GM19452 (cell line): ENCODE measurements around the gene ZFX.

Experiments used
- ATAC-seq: cut with Tn5 transposase; IDR thresholded peaks from one replicate; pipeline ENCODE4 v1.9.1; 2021; ENCODE audit not compliant: unreplicated experiment

The ZFX gene

DNA sequence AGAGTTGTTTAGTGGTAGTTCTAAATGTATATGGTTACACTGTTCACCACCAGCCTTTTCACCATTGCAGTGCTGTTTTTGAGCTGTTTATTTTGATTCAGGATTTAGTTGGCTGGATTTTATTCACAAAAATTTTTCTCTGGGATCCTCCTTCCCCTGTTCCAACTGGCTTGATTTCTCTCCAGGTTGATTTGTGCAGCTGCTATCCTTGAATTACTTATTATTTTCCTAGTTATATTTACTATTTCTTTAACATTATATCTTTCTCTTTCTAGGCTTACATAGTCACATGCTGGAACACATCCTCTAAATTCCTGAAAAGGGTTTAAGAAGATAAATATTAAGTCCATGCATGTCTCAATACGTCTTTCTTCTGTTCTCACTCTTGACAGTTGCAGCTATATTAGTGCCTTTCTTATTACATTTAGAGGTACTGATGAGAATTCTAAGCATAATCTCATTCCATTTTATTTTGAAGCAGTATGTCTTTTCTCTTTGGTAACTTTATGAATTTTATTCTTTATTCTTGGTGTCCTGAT, 82.2 kb downstream of the ZFX start:
- ATAC-seq: no peak

DNA sequence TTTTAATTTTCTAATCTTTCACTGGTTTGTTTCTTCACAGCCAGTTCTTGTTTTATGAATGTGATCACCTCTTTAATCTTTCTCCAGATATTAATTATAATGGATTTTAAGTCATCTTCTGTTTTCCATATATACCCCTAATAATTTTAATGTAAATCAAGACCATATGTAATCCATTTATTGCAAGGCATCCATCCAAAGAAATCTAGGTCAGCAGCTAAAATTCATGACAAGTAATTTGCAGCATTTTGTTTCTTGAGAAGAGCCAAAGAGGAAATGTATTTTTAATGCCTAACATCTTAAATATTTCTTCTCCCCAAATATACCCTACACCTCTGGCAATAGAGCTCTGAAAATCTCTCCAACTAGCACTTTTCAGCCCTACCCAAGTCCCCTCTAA, 83.3 kb downstream of the ZFX start:
- ATAC-seq: no peak

DNA sequence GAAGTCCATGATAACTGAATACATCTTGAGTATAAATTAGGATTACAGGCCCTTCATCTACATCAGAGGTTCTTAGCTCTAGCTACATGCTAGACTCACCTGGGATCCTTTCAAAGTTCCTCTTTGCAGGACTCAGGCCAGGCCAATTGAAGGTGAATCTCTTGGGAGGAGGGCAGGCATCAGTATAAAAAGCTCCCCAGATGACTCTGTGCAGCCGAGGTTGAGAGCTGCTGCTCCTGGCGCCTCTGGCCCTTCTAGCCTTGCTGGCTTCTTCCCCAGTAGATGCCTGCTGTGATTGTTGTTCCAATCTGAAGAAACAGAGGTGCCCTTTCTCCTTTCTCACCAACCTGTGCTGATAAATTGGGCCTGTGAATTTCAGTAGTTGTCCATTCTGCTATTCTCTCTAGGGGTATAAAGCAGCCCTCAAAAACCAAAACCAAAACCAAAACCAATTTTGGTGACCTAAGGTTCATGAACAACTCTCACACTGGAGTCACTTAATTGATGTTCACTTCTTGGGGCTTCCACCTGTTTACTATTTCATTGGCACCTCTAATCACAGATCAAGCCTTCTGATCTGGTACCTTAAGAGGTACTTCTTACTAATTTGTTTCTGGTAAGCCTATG, 85.7 kb downstream of the ZFX start:
- peak; percentile 70 for ATAC-seq

DNA sequence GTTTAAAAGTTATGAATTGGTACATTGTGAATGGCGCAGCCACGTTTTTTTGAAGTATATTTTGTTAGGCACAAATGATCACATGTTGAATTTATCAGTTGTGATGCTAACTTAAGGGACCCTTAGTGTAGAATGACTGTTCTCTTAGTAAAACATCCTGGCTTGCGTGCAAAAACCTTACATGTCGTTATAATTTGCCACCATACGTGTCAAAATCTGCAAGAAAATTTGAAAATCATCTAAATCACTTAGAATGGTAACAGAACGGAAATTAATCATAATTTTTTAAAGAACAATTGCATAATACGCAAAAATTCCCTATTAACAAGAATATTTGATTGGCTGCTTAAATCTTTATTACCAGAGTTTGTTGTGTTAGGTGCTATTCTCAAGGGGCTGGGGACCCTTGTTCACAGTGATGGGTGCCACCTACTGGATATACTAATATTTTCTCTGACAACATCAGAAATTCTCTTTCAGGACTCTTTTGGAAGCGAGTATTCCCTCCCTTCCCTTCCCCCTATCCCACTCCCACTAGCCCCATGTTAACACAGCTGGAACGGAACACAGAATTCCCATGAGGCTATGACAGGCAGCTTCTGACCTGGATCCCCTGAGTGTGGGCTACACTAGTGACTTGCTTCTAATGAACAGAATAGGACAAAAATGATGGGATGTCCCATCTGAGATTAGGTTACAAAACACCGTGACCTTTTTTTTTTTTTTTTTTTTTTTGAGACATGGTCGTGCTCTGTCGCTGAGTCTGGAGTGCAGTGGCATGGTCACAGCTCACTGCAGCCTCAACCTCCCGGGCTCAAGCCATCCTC, 92.5 kb downstream of the ZFX start:
- peak; percentile 8 for ATAC-seq

DNA sequence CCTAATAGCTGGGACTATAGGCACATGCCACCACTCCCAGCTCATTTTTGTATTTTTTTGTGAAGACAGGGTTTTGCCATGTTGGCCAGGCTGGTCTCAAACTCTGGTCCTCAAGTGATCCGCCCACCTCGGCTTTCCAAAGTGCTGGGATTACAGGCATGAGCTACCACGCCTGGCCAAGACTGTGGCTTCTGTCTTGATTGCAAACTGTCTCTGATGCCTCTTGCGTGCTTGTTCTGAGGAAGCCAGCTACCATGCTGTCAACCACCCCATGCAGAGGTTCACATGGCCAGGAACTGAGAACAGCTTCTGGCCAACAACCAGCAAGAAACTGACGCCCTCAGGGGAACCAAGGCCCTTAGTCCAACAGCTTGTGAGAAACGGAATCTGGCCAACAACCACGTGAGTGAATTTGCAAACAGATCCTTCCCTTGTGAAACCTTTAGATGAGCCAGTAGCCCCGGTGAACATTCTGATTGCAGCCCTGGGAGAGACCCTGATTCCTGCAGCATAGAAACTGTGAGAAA, 93.2 kb downstream of the ZFX start:
- peak; percentile 90 for ATAC-seq

DNA sequence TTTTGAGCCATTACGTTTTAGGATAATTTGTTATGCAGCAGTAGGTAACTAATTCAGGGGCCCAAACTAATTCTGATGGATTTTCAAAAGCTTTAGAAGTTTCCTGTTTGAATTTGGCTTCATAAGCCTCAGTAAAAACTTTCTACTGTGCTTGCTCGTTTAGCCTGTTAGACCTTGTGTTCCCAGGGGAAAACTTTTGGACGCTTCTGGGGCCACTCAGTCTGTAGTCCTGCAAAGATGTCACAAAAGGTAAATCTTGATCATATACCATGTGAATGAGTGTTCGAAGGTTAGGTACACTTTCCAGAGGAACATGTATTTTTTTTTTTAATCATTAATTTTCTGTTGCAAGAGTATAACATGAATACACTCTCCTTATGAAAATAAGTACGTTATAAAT, 93.7 kb downstream of the ZFX start:
- peak; percentile 31 for ATAC-seq

DNA sequence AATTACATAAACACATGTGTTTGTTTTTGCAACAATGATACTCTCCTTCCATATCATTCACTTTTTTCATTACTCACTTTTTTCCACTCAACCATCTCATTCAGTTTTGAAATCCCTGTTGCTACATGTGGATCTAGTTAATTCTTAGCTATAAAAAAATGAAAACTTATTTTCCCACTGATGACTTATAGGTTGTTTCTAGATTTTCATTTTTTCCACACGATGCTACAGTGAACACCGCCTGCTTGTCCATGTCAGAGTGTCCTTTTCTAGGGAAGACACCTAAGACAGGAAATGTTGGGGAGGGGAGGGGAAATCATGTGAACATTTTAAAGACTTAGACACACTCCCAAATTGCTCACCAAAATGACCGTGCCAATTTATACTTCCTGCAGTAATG, 94.2 kb downstream of the ZFX start:
- no peak for ATAC-seq

DNA sequence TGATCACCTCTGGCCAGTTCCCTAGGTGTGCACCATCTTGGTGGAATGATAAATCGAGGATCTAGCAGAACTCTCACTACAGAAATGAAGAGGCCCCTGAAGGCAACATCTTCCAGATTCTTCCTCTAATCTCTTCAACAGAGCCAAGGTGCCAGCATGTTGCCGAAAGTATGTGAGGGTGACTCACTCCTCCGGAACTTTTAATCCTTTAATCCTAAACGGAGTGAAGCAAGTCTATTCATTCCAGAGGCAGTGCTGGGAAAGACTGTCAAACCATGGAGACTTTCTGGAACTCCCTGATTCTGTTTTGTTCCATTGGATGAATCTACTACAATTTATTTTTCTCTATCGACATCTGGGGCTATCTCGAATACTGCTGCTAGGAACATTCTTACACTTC, 95.7 kb downstream of the ZFX start:
- no peak for ATAC-seq

DNA sequence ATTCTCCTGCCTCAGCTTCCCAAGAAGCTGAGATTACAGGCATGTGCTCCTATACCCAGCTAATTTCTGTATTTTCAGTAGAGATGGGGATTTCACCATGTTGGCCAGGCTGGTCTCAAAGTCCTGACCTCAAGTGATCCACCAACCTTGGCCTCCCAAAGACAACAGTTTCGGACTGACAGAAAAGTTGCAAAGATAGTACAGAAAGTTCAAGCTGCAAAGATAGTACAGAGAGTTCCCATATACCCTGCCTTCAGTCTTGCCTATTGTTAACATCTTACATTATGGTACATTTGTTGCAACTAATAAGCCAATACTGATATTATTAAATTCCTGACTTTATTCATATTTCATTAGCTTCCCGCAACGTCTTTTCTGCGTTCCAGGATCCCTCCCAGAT, 98.5 kb downstream of the ZFX start:
- ATAC-seq: no peak

DNA sequence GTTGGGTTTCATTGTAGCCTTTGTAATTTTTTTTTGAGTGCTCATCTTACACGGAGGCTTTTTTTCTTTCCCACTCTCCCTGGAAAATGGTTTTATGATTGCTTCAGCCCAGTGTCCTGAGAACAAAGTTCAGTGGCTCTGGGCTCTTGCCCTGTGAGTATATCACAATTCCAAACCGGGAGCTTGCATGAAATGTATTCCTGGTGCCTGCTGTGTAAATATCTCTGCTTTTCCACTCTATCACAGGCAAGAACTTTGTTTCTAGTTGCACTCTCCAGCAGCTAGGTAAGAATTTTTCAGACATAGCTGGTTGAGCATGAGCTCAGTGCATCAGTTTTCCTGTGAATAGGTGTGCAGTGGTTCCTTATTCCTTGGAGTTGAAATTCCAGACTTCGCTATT, 103.5 kb downstream of the ZFX start:
- no peak for ATAC-seq

DNA sequence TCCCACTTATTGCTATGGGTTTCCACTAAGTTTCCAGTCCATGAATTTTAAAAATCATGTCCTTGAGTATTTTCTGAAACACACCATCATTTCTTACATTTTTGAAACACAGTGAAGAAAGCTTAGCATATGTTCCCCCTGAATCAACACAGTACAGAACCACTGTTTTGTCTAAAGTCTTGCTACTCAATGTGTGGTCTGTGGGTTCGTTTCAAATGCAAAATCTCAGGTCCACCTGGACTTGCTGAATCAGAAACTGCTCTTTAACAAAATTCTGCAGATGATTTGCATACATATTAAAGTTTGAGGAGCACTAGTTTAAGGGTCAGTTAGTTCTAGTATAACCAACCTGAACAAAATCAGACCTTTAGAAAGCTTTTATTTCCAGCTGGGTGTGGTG, 103.9 kb downstream of the ZFX start:
- no peak for ATAC-seq

DNA sequence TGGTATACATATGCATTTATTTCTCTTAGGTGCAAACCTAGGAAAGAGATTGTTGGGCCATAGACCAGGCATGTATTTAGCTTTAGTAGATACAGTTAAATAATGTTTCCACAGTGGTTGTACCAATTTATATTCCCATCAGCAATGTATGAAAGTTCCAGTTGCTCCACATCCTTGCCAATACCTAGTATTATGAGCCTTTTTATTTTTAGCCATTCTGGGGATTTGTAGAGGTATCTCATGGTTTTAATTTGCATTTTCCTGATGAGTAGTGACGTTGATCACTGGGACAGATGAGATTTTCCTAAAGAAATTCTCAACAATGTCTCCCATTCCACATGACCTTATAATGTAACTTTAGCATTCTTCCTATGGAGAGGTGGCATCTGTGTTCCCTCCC, 107.5 kb downstream of the ZFX start:
- no peak for ATAC-seq

DNA sequence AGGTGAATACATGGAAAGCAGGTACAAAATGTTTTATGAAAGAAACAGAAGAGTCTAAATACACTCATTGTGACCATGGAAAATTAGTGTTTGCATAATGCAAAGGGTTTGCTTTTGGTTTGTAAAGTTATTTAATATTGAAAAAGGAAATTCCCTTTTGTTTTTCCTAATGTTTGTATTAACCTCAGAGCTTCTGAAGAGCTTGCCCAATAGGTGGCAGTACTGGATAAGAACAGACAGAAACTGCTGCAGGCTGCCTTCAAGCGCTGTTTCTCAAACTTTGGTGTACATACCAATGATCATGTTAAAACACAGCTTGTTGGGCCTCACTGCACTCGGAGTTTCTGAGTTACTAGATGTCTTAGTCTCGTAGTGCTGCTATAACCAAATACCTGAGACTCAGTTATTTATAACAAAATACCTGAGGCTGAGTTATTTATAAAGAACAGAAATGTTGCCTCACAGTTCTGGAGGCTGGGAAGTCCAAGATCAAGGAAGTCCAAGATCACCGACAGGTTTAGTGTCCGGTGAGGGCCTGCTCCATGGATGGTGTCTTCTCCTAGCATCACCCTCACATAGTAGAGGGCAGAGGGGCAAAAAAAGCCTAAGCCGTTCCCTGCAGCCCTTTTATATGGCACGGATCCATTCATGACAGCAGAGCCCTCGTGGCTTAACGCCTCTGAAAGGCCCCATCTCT, 110.2 kb downstream of the ZFX start:
- no peak for ATAC-seq

DNA sequence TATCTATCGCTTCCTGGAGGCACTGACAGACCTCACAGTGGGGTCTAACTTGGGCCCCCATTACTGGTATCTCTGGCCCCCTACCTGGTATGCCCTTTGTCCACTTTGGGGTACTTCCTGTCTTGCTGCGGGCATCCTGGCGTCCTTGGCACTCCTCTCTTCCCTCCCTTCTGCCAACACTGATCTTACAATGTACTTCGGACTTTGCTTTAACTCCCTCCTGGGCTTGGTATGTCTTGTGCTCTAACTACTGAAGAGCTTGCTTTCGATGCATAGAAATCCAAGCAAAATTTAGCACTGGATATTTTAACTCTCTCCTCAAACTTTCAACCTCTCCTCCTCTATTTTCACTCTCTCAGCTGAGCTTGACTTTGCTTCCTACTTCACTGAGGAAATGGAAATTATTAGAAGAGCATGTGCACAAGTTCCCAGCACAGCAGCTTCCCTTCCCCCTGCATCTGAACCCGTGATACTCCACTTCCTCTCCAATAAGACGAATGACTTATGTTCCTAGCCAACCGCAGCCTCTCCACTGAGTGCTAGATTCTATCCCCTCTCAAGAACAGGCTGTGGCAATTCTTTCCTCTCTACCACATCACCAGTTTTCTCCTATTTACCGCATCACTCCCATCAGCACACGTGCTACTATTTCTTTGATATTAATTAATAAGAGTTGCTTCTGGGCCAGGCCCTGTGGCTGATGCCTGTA, 111.5 kb downstream of the ZFX start:
- no peak for ATAC-seq

DNA sequence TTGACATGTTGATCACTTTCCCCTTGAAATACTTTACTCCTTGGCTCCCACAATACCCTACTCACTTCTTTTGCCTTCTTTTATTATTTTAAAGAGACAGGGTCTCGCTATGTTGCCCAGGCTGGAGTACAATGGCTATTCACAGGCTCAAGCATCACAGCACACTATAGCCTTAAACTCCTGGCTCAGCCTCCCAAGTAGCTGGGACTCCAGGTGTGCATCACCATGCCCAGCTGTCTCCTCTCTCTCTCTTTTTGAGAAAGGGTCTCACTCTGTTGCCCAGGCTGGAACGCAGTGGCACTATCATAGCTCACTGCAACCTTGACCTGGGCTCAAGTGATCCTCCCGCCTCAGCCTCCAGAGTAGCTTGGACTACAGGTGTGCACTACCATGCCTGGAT, 112.8 kb downstream of the ZFX start:
- no peak for ATAC-seq

DNA sequence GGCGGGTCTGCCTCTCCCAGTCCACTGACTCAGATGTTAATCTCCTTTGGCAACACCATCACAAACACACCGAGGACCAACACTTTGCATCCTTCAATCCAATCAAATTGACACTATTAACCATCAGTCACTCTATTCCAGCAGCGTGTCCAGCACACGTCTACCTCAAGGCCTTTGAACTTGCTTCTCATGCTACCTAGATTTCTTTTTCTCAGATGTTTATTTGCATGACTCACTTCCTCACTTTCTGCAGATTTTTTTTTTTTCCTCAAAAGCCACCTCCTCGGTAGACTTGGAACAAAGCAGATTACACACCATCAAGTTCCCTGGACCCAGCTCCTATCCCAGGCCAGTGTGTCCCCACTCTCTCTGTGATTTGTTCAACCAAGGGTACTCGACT, 114.9 kb downstream of the ZFX start:
- ATAC-seq: no peak
